HepG2 (cell line): ENCODE measurements around the gene LENEP. TPM values are rescaled to one million over a fixed set of nuclear protein-coding genes. Genes with fewer than 3 reads are reported as not detected.

Source experiments
- CHCHD3 ChIP-seq: sonication (generic); formaldehyde crosslinking; IDR thresholded peaks from 2 replicates; pipeline ENCODE4 v1.8.0; 2022; ENCODE audit warnings: mild to moderate bottlenecking, missing genetic modification reagents, moderate library complexity
- GABPB1 ChIP-seq: IDR thresholded peaks from 2 replicates; pipeline ENCODE4 v1.6.1; 2016; ENCODE audit warnings: mild to moderate bottlenecking, missing genetic modification reagents, moderate library complexity, missing compliant biosample characterization
- GATAD2A ChIP-seq: IDR thresholded peaks from 2 replicates; pipeline ENCODE4 v1.6.1; 2016
- ISL2 ChIP-seq: sonication (generic); formaldehyde crosslinking; IDR thresholded peaks from 2 replicates; pipeline ENCODE4 v1.5.0; 2020; ENCODE audit warnings: missing genetic modification reagents
- JUNB ChIP-seq: sonication (generic); formaldehyde crosslinking; IDR thresholded peaks from 2 replicates; pipeline ENCODE4 v1.8.0; 2022; ENCODE audit warnings: missing genetic modification reagents, mild to moderate bottlenecking, borderline replicate concordance
- PCBP1 ChIP-seq: fragments of 200-400 bp; formaldehyde crosslinking; IDR thresholded peaks from 2 replicates; pipeline ENCODE4 v1.6.1; 2017; ENCODE audit warnings: mild to moderate bottlenecking, low read depth, low read length, borderline replicate concordance
- SNRNP70 ChIP-seq: fragments of 200-400 bp; formaldehyde crosslinking; IDR thresholded peaks from 2 replicates; pipeline ENCODE4 v1.6.1; 2017; ENCODE audit warnings: mild to moderate bottlenecking, low read depth, low read length, moderate library complexity
- SUZ12 ChIP-seq: fragments of 150-350 bp; IDR thresholded peaks from 2 replicates; pipeline ENCODE4 v1.6.1; 2014; ENCODE audit warnings: low read depth, low read length
- ZNF143 ChIP-seq: sonication (generic); formaldehyde crosslinking; IDR thresholded peaks from 2 replicates; pipeline ENCODE4 v1.4.0; 2020; ENCODE audit warnings: missing genetic modification reagents
- ZNF83 ChIP-seq: sonication (generic); formaldehyde crosslinking; IDR thresholded peaks from 2 replicates; pipeline ENCODE4 v1.4.0; 2020; ENCODE audit warnings: missing genetic modification reagents, mild to moderate bottlenecking, borderline replicate concordance
- polyA plus RNA-seq, 8 experiments: library from polyadenylated mRNA; depleted of rRNA in 3 of 8; stranded (reverse) in 7 of 8; unstranded in 1 of 8; fragments of >200 nt; fragmentation: Illumina TruSeq in 4 of 8; extraction: Trizol in 4 of 8; gene quantifications; 2 replicates each; pipeline versions ENCODE4 v1.2.1 to v1.2.3, GENCODE V29; 2011 to 2016; ENCODE audit warnings: low read depth in 4 of 8, missing spikeins in 1 of 8, mixed read lengths in 1 of 8; ENCODE audit not compliant: insufficient read depth in 1 of 8
- total RNA-seq, 5 experiments: library from RNA; depleted of rRNA; stranded (reverse); fragments of >200 nt; fragmentation: Illumina TruSeq; extraction: Trizol; gene quantifications; 2 replicates each; pipeline ENCODE4 v1.2.3, GENCODE V29; 2016; ENCODE audit warnings: low read depth in 1 of 5
- TF ChIP-seq, protein P1 (sequence below): sonication (generic); formaldehyde crosslinking; IDR thresholded peaks from 2 replicates; pipeline ENCODE4 v1.5.1; 2020; ENCODE audit warnings: mild to moderate bottlenecking, missing genetic modification reagents
- TF ChIP-seq, protein P2 (sequence below): sonication (generic); formaldehyde crosslinking; IDR thresholded peaks from 2 replicates; pipeline ENCODE4 v1.4.0; 2020; ENCODE audit warnings: mild to moderate bottlenecking, missing genetic modification reagents, borderline replicate concordance
- TF ChIP-seq, protein P3 (sequence below): sonication (generic); formaldehyde crosslinking; IDR thresholded peaks from 2 replicates; pipeline ENCODE4 v1.9.0; 2021; ENCODE audit warnings: missing genetic modification reagents, mild to moderate bottlenecking, borderline replicate concordance
- TF ChIP-seq, protein P4 (sequence below): sonication (generic); formaldehyde crosslinking; IDR thresholded peaks from 2 replicates; pipeline ENCODE4 v1.8.1; 2023; ENCODE audit warnings: mild to moderate bottlenecking, moderate library complexity, missing genetic modification reagents

LENEP gene
- total and polyA plus RNA-seq, 2 of the 13 experiments (the other 11 are each of a cell fraction or from before 2014, with no cell fraction given) = 0.29 TPM; not detected in 1

DNA sequence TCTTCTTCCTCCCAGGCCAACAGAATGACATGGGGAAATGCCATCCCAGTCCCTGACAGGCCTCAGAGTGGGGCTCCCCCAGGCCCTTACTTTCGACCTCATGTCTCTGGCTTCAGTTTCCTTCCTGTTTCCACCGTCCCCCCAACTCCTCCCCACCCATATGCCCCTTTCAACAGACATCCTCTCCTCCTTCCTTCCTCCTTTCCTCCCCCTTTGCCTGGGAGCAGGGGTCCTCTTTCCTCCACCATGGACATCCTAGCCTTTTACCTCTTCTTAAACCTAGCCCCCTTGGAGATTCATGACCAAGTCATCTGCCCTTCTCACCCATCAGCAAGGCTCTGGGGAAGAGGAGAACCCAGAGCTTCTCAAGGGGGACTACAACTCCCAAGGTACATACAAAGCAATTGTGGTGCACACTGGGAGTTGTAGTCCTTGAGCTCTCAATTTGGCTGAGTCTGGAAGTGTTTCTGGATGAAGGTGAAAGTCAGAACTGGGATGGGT is 13.3 kb downstream of the LENEP start (continued):
- TF ChIP-seq CHCHD3 (no peak), GATAD2A (no peak), ZNF143 (CRISPR knock-in tag) (peak; percentile 89), ZNF83 (CRISPR knock-in tag) (no peak), GABPB1 (CRISPR knock-in tag) (peak; percentile 13; the same call in 1 of the 2 replicates), PCBP1 (no peak), JUNB (CRISPR knock-in tag) (no peak), SNRNP70 (no peak), ISL2 (no peak), SUZ12 (peak; percentile 33; the same call in 1 of the 2 replicates)
- TF ChIP-seq, protein P1, sequence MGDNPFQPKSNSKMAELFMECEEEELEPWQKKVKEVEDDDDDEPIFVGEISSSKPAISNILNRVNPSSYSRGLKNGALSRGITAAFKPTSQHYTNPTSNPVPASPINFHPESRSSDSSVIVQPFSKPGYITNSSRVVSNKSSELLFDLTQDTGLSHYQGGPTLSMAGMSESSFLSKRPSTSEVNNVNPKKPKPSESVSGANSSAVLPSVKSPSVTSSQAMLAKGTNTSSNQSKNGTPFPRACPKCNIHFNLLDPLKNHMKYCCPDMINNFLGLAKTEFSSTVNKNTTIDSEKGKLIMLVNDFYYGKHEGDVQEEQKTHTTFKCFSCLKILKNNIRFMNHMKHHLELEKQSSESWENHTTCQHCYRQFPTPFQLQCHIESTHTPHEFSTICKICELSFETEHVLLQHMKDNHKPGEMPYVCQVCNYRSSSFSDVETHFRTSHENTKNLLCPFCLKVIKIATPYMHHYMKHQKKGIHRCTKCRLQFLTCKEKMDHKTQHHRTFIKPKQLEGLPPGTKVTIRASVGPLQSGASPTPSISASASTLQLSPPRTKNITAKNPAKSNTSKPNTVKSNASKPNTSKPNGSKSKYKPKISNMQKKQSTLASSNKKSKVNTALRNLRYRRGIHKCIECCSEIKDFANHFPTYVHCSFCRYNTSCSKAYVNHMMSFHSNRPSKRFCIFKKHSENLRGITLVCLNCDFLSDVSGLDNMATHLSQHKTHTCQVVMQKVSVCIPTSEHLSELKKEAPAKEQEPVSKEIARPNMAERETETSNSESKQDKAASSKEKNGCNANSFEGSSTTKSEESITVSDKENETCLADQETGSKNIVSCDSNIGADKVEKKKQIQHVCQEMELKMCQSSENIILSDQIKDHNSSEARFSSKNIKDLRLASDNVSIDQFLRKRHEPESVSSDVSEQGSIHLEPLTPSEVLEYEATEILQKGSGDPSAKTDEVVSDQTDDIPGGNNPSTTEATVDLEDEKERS = no peak
- TF ChIP-seq, protein P2, sequence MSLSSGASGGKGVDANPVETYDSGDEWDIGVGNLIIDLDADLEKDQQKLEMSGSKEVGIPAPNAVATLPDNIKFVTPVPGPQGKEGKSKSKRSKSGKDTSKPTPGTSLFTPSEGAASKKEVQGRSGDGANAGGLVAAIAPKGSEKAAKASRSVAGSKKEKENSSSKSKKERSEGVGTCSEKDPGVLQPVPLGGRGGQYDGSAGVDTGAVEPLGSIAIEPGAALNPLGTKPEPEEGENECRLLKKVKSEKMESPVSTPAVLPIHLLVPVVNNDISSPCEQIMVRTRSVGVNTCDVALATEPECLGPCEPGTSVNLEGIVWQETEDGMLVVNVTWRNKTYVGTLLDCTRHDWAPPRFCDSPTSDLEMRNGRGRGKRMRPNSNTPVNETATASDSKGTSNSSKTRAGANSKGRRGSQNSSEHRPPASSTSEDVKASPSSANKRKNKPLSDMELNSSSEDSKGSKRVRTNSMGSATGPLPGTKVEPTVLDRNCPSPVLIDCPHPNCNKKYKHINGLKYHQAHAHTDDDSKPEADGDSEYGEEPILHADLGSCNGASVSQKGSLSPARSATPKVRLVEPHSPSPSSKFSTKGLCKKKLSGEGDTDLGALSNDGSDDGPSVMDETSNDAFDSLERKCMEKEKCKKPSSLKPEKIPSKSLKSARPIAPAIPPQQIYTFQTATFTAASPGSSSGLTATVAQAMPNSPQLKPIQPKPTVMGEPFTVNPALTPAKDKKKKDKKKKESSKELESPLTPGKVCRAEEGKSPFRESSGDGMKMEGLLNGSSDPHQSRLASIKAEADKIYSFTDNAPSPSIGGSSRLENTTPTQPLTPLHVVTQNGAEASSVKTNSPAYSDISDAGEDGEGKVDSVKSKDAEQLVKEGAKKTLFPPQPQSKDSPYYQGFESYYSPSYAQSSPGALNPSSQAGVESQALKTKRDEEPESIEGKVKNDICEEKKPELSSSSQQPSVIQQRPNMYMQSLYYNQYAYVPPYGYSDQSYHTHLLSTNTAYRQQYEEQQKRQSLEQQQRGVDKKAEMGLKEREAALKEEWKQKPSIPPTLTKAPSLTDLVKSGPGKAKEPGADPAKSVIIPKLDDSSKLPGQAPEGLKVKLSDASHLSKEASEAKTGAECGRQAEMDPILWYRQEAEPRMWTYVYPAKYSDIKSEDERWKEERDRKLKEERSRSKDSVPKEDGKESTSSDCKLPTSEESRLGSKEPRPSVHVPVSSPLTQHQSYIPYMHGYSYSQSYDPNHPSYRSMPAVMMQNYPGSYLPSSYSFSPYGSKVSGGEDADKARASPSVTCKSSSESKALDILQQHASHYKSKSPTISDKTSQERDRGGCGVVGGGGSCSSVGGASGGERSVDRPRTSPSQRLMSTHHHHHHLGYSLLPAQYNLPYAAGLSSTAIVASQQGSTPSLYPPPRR (CRISPR knock-in tag) = no peak
- TF ChIP-seq, protein P3, sequence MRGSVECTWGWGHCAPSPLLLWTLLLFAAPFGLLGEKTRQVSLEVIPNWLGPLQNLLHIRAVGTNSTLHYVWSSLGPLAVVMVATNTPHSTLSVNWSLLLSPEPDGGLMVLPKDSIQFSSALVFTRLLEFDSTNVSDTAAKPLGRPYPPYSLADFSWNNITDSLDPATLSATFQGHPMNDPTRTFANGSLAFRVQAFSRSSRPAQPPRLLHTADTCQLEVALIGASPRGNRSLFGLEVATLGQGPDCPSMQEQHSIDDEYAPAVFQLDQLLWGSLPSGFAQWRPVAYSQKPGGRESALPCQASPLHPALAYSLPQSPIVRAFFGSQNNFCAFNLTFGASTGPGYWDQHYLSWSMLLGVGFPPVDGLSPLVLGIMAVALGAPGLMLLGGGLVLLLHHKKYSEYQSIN (CRISPR knock-in tag) = no peak
- TF ChIP-seq, protein P4, sequence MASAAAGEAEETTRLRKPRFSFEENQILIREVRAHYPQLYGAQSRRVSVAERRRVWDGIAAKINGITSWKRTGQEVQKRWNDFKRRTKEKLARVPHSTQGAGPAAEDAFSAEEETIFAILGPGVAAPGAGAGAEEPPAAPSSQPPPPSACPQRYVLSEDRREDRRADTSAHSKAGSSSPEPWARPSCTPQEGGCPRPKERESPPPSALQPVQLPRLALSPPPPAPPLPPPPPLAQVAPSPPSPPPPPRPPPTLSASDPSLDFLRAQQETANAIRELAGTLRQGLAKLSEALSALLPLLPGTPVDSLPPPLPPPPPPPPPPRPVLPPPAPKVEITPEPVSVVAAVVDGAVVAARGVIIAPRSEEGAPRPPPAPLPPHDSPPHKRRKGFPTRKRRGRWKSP (CRISPR knock-in tag) = no peak
- TF ChIP-seq, all 625 proteins: peak for 8
